Measurements from ENCODE around the gene ASB18. TPM values are rescaled to one million over a fixed set of nuclear protein-coding genes. Genes with fewer than 3 reads are reported as not detected.
"Not testable (repeated sequence)": the region's sequence is repeated elsewhere in the genome, so short reads cannot be mapped to it uniquely, and the experiment has no call there.

Gene ASB18
- total and polyA plus RNA-seq, 2 experiments from 2014 or later, result not detected

- TF ChIP-seq ZNF462 (CRISPR knock-in tag; IDR thresholded peaks at IDR 0.05) (no peak), EZH2phosphoT487 (IDR thresholded peaks at IDR 0.05; ENCODE audit: unreplicated experiment) (no peak), STAT1 (IDR thresholded peaks at IDR 0.05; ENCODE audit: unreplicated experiment) (no peak)
These were observed 8.9 kb upstream of the ASB18 start (continued) for GRCh38 chr2:236273126-236273525.

GRCh38 chr2:236271851-236272250 lies 7.6 kb upstream of the ASB18 start:
- H3K36me3 ChIP-seq (ENCODE audit: insufficient read depth), result no peaks in the 10 kb centered on the region
- H3K4me2 ChIP-seq, result no peak overlapping the region
- no peak overlapping the region for H3K27ac Mint-ChIP-seq
- H3K79me2 ChIP-seq (replicated peaks; ENCODE audit: insufficient read depth), result no peaks in the 10 kb centered on the region
- TF ChIP-seq ZNF462 (CRISPR knock-in tag; IDR thresholded peaks at IDR 0.05) (no peak), EZH2 (IDR thresholded peaks at IDR 0.05; ENCODE audit: low read depth, unreplicated experiment) (no peak), CREB1 (CRISPR knock-in tag; IDR thresholded peaks at IDR 0.05; ENCODE audit: low read depth) (no peak)
- H2AFZ ChIP-seq, result no peak overlapping the region
- no peaks in the 10 kb centered on the region for H4K20me1 ChIP-seq (replicated peaks; ENCODE audit: insufficient read depth)
- H3K9me3 Mint-ChIP-seq, result peaks cover 47% of the 10 kb centered on the region
- no peak for DNase-seq (ENCODE audit: low spot score)
- no peaks in the 10 kb centered on the region for H3K27me3 ChIP-seq (ENCODE audit: insufficient read depth)
- H3K27ac ChIP-seq (ENCODE audit: low read depth), result no peak overlapping the region
- H3K36me3 Mint-ChIP-seq (ENCODE audit: low read depth), result peaks cover 19% of the 10 kb centered on the region; the same call in 2 of the 3 replicates
- H3K27me3 Mint-ChIP-seq (ENCODE audit: insufficient read depth, low read depth, poor library complexity), result peaks cover 9% of the 10 kb centered on the region
- H3F3A ChIP-seq (replicated peaks; ENCODE audit: low read depth), result no peaks in the 10 kb centered on the region
- H3K4me3 ChIP-seq, result no peak overlapping the region
- peaks cover 8% of the 10 kb centered on the region; the same call in 1 of the 2 replicates for H3K9me2 ChIP-seq (ENCODE audit: insufficient read depth)
- no peak overlapping the region for H3K4me3 Mint-ChIP-seq
- H3K4me1 ChIP-seq (ENCODE audit: insufficient read depth), result no peaks in the 10 kb centered on the region
- ATAC-seq, result no peak
- H3K4me1 Mint-ChIP-seq, result no peaks in the 10 kb centered on the region

GRCh38 chr2:236269876-236270275 lies 5.7 kb upstream of the ASB18 start:
- not testable (repeated sequence) for H3K27me3 Mint-ChIP-seq (ENCODE audit: insufficient read depth, low read depth, poor library complexity); H3K27ac Mint-ChIP-seq; H3K4me3 Mint-ChIP-seq; H3K4me3 ChIP-seq; H3K79me2 ChIP-seq (replicated peaks; ENCODE audit: insufficient read depth); H3K27ac ChIP-seq (ENCODE audit: low read depth); H3K36me3 ChIP-seq (ENCODE audit: insufficient read depth); H3K4me2 ChIP-seq; H3F3A ChIP-seq (replicated peaks; ENCODE audit: low read depth); H2AFZ ChIP-seq; H3K4me1 Mint-ChIP-seq; DNase-seq (ENCODE audit: low spot score); H3K27me3 ChIP-seq (ENCODE audit: insufficient read depth); ATAC-seq; H3K4me1 ChIP-seq (ENCODE audit: insufficient read depth); H4K20me1 ChIP-seq (replicated peaks; ENCODE audit: insufficient read depth); H3K9me2 ChIP-seq (ENCODE audit: insufficient read depth)
- H3K9me3 Mint-ChIP-seq, result peaks cover 40% of the 10 kb centered on the region
- H3K36me3 Mint-ChIP-seq (ENCODE audit: low read depth), result peaks cover 19% of the 10 kb centered on the region; the same call in 2 of the 3 replicates

Data from GM23338 (cell line).